SK-N-DZ (cell line): ENCODE results near the gene IL27RA. TPM values are rescaled to one million over a fixed set of nuclear protein-coding genes. Genes with fewer than 3 reads are reported as not detected.

Experiments used
- DNase-seq: peaks from one replicate; pipeline ENCODE4 v3.0.0-alpha.2; 2015; ENCODE audit warnings: low spot score
- polyA plus RNA-seq, 2 experiments: library from polyadenylated mRNA; depleted of rRNA; stranded (reverse); fragments of >200 nt; gene quantifications; 2 replicates each; pipeline ENCODE4 v1.2.3, GENCODE V29; 2014

Gene IL27RA
- 0.37 and 1.1 TPM in 2 replicates for polyA plus RNA-seq (2014; cell fraction: cytosol; rRNA removed)
- polyA plus RNA-seq (2014; cell fraction: nucleus; rRNA removed): 0.46 and 1.4 TPM in 2 replicates

- DNase-seq: peak; percentile 50
Measured at GRCh38 chr19:14031719-14032480, at the start of gene IL27RA. Gene IL27RA (plus strand): TSS chr19:14031762. CDS start chr19:14031873, 111 bp downstream.

GRCh38 chr19:13981988-13982501, 49.5 kb upstream of the IL27RA start:
- DNase-seq: no peak

- DNase-seq: no peak
Measured at GRCh38 chr19:13982773-13983172, 48.8 kb upstream of the IL27RA start.

- no peak for DNase-seq
Measured at GRCh38 chr19:13983213-13983889, 48.2 kb upstream of the IL27RA start.

- no peak for DNase-seq
Measured at GRCh38 chr19:13984186-13984585, 47.4 kb upstream of the IL27RA start.

- no peak for DNase-seq
Measured at GRCh38 chr19:13984875-13985741, 46.5 kb upstream of the IL27RA start.

GRCh38 chr19:13985771-13986347, 45.7 kb upstream of the IL27RA start:
- no peak for DNase-seq

GRCh38 chr19:13986348-13986904, 45.1 kb upstream of the IL27RA start:
- DNase-seq: peak; percentile 64

- no peak for DNase-seq
Measured at GRCh38 chr19:13987101-13987890, 44.3 kb upstream of the IL27RA start.

- DNase-seq: no peak
Measured at GRCh38 chr19:13989487-13989886, 42.1 kb upstream of the IL27RA start.

GRCh38 chr19:13990085-13990484, 41.5 kb upstream of the IL27RA start:
- no peak for DNase-seq

GRCh38 chr19:13992025-13992424, 39.5 kb upstream of the IL27RA start:
- no peak for DNase-seq

GRCh38 chr19:13993590-13994300, 37.8 kb upstream of the IL27RA start:
- peak; percentile 41 for DNase-seq

GRCh38 chr19:13995017-13995728, 36.4 kb upstream of the IL27RA start:
- no peak for DNase-seq

GRCh38 chr19:13995878-13996765, 35.4 kb upstream of the IL27RA start:
- no peak for DNase-seq

- DNase-seq: no peak
Measured at GRCh38 chr19:13996928-13997630, 34.5 kb upstream of the IL27RA start.

- DNase-seq: no peak
Measured at GRCh38 chr19:13997631-13997962, 34.0 kb upstream of the IL27RA start.
